ENCODE measurements around the gene BFSP2.

GRCh38 chr3:133414021-133414392, 14.2 kb downstream of the BFSP2 start:
- no peak for TF ChIP-seq CTCF (IDR thresholded peaks at IDR 0.05; ENCODE audit: low read depth, low read length, poor library complexity, severe bottlenecking)
- no peak for TF ChIP-seq EZH2phosphoT487 (IDR thresholded peaks at IDR 0.05; ENCODE audit: borderline replicate concordance, low read length)
